CD4-positive, alpha-beta T cell treated with Interleukin-6 at 100 ng/mL for 8 hours (primary cell): ENCODE results near the gene KY.

Experiments used
- DNase-seq: peaks from one replicate; pipeline ENCODE4 v3.0.0-alpha.2; 2020; ENCODE audit warnings: mixed read lengths, low spot score

KY gene

DNA sequence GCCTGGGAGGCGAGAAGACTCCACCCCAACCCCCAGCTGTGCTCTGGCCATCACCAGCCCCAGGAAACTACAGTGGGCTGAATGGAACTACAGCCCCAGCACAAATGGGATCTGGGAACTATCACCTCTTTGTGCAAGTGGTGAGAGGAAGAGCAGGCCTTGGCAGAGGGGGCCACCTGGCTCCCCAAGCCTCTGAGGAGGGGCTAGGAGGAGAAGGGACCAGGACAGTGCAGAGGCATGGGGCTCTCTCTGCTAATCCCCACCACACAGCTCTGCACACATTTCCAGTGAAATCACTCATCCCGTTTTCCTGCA is 31.6 kb downstream of the KY start:
- no peak for DNase-seq

DNA sequence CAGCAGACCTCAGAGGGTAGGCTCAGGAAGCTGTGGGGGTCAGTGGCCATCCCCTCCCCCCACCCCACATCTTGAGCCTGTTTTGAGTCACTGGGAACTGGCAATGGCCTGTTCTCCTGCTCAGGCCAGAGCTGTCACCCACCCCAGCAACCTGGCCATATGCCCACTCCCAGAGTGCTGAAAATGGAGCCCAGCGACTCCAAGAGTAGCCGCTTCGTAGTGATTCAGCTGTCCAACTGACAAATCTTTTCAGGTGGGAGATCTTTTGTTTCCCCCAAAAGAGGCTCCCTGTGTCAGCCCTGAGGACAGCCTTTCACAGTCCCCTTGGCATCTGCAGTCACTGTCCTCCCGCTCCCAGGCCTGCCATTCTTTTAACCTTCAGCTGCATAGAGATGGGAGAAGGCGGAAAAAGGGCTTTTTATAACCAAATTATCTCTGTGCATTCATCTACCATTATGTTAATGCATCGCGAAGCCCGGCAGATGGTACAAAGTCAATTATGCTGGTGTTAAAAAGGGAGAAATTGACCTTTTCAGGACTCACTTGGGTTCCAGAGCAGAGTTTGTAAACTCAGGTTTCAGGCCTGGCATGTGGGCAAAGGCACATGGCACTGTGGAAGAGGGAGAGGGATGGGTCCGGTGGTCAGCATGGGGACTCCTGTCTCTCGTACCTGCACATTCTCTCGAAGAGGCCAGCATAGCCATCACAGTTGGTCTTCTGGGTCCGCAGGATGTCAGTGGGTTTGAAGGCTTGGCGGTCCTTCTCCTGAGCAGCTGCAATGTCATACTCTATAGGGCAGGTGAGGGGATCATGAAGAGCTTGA is 32.1 kb downstream of the KY start:
- DNase-seq: no peak

DNA sequence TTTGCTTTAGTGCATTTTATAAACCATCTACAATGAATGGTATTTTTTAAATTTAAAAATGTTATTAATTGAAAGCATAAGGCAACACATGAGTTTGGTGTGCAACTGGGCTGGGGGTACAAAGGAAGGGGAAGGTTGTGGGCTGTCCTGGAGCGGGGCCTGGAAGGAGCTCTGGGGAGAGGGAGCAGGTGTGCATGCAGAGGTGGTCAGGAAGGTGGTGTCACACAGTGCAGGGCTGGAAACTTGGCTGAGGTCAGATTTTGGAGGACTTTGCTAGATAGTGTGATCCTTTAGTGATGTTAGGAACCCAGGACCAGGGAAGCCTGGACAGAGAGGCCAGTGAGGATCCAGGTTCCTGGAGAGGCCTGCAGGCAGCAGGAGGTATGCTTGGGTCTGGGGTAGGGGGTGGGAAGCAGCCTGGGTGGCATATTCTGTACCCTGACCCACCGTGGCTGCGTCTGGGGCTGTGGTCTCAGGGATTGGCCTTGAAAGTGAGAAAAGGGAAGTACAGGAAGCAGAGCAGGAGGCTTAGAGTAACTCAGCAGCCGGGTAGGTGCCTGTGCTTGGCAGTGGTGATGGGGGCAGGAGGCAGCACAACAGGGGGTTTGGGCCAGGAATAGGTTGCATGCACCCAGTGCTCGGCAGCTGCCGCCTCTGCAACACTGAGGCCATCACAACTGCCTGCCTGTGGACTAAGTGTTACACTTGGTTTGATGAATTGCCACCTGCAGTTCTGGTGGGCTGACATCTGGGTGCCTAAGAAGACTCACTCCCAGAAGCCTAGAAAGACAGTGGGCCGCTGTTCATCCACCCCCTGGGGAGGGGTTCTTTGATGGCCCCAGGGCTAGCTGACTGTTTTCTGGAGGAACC is 33.0 kb downstream of the KY start:
- DNase-seq: no peak

DNA sequence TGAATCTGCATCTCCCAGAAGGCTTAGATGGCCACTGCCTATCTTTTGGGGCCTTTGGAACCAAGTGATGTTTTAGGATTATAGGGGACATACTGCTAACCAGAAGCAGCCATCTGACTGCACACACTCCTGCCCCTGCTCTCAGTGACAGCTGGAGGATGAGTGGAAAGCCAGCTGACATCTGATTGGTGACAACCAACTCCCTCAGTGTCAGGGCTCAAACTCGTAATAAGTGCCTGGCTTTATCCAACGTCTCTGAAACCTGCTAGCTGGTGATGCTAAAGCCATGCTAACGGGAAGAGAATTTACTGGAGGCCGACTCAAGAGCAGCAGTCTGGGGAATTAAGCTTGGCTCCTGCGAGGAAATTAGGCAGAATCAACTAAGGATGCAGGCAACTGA is 35.1 kb downstream of the KY start:
- DNase-seq: no peak

DNA sequence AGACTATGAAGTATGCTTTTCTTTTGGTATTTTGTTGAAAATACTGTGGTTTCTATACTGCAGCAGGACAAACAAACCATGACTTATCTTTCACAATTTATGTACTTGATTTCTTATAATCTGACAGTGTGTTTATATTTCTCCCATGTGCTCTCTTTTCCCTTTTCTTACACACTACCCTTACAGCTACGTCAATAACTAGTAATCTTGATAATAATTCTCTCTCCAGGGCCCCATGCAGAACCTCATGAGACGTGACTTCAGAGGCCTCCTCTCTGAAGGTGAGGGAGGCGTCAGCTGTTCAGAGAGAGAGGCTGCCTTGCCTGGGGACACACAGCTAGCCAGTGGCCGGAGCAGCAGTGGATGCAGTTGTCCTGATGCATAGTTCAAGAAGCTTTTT is 35.9 kb downstream of the KY start:
- DNase-seq: no peak

DNA sequence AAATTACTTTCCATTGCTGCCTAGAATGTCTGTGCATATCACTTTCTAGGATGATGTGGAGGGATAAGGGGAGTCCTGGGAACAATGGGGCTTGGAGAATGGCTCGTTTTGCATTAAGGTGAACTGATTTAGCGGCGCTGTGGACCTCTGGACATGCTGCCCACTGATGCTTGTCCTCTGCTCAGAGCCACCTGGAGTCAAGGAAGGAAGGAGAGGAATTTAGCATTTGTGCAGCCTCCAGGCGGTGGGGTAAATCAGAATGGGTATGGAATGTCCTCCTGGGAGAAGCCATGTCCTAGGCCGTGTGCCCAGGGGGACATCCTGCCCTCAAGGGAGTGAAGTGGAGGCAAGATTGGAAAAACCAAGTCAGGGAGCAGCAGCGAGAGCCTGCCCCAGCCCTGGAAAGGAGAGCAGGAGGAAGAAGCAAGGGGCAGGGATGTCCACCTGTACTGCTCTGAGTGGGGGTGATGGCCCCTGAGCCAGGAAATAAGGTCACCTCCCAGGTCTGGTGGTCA is 37.8 kb downstream of the KY start:
- no peak for DNase-seq

DNA sequence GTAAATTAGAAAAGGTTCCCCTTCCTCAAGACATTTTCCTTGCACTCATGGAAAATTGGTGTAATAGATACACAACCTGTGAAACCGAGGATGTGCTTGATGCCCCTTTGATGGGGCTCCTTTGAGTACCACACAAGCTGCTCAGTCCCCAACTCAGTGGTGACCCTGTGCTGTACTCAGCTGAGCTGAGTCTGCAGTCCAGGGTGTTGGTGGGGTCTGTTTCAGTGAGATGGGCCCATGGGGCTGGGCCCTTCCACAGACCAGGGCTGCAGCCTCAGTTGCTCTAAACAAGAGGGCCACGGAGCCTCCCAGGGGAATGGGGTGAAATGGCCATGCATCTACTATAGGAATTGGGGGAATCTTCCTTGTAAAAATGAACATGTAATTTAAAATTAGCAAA is 39.3 kb downstream of the KY start:
- DNase-seq: no peak

DNA sequence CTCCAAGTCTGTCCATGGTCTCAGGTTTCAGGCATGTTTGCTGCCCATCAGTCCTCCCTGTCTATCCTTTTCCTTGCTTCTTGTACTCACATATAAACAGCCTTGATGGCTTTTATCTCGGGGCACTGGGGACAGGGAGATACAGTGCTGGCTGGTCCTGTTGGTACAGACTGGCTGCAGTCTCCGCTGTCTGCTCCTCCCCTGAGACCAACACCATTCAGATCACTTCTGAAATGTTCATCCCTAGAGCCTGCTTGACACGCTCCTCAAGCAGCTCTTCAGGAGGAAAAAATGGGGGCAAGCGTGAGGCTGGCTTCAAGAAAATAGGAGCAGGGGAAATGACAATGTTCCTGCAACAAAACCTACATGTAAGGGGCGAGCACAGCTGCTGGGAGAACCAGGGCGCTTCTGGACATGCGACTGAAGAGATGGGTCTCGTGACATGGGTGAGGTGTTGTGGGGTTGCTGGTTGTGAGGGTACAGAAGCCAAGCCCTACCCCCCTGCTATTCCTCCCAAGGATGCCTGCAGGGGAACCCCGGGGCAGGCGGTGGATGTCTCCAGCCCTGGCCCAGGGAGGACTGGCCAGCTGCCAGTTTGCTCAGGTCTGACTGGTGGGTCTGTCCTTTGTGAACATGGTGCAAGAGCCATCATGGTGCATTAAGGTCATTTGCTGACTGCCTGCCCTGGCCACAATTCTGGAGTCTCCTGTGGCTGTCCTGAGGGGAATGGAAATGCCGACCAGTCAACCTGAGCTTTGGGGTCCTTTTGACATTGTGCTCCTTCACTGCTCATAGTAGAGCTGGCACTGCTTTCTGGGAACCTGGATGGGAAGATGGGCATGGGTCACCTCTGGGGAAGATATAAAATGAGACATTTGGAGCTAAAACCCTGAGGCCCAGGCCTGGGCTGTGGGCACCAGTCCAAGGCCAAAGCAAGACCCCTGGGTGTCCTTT is 40.1 kb downstream of the KY start:
- no peak for DNase-seq

DNA sequence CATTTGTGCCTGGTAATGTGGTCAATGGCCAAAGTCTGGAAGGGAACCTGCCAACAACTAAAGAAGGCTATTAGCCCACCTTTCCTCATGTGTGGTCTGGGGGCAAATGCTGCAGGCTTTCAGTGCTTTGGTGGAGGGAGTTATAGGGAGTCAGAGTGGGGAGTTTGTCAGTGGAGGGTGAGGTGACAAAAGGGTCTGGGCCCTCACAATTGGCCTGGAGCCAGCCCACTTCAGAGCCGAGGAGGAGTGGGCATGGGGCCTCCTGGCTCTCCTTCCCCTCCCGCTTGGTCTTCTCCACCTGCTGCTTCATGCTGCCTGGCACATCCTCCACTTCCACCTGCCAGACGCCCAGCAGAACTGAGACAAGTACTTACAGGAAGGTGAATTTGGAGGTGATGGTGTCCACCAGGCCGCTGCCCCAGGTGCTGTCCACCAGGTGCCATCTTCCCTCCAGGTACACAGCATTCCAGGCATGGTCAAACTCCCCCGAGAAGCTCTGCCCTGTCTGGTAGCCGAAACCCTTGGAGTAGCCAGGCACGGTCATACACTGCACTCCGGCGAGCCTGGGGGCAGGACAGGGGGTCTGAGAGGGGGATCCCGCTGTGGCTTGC is 40.9 kb downstream of the KY start:
- DNase-seq: no peak

DNA sequence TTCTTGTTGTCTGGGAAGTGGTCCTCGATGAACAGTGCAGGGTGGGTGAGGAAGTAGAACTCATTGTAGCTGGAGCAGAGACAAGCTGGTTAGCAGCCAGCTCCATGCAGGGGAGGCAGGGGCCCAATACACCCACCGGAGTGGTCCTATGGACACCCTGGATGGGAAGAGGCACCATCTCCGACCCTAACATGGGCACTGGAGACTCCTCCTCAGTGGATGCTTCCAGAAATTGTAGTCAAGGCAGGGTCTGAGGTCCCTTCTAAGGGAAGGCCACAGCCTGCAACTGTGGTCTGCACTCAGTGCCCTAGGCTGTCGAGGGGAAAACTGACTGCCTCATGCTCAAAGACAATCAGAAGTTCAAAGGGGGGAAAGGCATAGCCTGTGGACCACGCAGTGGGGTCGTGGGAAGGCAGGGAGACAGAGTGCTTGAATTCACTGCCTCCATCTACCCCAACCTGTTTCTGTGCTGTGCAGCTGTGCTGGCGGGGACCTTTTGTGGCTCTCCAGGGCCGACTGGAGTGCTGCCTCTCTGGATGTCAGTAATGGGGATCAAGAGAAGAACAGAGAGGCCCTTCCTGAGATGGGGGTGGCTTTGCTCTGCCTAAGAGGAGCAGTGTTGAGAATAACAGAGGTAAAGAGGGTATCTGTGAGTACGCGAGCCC is 41.9 kb downstream of the KY start:
- no peak for DNase-seq

DNA sequence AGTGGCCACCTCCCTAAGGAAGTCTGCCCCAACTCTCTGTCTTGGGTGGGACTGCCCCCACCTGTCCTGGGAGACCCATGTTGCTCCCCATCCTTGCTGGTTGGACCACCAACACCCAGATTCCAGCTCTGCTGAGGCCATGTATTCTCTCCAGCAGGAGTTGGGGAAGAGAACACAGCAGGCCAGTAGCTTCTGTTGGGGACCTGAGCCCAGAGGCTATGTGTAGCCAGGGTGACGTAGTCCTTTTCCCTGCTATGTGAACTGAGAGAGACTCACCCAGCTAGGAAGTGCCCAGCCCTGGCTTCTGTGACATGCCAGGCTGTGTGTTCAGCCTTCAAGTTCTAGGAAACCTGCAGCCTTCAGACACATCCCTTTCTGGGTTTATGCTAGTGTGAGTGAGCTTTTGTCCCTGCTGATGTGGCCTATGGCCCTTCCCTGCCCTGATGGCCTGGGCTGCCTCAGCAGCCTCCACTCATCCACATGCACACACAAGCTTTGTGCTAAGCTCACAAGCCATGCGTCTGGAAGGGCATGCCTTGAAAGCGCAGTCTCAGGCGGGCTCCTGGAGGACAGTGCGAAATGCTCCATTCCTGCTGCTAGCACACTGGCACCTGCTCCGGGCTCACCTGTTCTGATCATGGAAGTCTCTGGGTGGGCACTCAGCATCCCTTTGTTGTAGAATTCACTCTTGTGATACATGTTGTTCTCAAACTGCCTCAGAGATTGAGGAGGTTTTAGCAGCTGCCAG is 42.6 kb downstream of the KY start:
- no peak for DNase-seq

DNA sequence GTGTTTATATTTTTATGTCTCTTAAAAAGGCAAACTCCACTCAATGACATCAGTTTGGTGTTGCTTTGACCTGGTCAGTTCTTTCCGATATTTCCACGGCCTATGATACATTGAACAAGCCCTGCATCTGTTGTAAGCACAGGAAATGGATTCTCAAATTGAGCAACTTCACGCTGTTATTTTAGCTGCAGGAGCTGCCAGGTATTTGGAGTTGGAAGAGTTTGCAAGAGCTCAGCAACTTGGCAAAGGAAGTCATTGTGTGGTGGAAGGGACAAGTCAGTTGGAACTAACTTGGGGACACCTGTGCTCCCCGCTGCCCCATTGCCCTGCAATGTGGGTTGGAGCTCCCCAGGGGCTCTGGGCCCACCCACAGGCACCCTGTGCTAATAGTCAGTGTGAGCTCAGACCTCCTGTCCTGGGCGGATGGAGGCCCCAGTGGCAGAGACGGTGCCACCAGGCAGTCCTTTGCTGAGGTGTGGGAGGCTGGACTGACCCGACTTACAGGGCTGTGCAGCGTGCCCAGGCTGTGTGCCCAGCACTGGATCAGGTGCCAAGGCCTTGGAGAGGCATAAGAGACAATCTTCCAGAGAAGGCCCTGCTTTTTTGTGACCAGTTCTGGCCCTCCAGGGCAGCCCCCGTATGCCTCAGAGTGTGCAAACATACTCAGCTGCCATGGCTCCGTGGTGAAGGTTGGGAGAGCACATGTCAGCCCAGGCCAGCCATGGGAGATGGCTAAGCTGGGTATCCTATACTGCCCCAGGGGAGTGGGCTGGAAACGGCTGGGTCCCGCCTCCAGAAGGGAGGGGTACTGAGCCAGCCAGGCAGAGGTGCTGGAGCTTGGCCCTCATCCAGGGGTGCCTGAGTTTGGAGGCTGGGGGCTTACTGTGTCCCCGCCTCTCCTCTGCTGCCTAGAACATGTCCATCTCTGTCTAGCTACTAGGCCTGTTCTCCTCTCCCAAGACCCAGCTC is 43.5 kb downstream of the KY start:
- no peak for DNase-seq

DNA sequence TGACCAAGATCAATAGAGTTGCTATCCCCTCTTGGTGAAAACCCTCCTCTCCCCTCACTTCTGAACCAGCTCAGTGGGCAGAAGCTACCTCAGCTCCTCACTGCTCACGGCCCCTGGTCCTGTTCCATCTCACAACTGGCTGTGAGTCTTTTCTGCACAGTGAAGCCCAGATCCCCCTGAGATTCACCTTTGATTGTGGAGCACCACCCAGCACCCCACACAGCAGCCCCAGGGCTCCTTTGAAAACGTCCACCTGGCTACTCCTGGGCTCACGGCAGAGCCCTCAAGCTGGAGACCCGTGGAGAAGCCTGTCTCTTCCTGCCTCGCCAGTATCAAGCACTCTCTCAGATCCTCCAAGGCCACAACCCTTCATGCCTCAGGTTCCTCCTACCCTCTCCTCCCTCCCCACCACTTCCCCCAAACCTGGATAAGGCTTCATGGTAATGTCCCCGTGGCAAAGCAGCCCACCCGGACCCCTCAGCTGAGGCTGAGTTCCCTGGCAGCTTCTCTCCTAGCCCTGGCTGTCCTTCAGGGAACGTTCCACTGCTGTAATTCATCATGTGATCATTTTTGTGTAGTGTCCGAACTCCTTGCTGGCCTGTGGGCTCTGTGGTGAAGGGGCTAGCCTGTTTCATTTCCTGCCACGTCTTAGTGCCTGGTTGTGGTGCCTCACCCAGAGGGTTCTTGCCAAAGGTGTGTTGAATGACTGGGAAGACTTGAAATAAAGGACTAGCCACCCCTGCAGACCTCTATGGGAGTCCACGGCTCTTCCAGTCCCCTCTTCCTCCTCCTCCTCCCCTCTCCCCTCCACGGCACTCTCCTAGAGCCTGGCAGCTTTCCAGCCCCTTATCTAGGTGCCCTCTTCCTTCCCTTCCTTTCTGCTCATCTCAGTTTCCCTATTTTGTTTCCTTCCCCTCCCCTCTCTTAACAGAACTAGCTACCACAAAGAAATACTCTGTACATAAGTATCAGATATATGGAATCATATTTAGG is 44.5 kb downstream of the KY start:
- no peak for DNase-seq

DNA sequence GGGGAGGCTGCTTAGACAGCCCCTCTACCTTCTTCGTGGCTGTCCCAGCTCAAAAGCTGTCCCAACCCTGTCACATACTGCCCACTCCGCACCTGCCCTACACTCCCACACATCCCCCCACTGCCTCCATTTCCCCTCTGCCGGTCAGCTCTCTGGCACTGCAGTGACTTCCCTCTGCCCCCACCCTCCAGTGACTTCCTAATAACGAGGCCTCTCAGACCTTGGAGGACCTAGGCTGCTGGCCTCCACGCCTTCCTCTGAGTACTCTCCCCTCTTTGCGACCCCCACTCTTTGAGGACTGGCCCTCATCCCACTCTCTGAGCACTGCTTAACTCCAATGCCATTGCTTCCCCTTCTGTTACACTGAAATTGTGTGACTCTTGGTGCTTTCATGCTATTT is 45.3 kb downstream of the KY start:
- no peak for DNase-seq

DNA sequence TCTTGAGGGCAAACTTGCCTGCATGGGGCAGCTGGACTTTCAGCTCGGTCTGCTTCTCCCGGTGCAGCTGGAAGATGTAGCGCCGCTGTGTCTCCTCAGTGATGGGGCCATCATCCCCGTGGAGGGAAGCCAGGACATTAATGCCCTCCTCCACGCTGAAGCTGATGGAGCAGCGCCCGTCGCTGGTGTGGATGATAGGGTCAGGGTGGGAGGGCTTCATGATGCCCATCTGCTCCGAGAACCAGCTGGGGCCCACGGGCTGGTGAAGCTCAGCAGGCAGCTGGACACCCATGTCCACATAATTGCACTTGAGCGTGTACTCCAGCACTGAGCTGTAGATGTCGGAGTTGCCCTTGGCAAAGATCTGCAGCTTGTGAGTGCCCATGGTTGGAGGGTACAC is 46.9 kb downstream of the KY start:
- no peak for DNase-seq

DNA sequence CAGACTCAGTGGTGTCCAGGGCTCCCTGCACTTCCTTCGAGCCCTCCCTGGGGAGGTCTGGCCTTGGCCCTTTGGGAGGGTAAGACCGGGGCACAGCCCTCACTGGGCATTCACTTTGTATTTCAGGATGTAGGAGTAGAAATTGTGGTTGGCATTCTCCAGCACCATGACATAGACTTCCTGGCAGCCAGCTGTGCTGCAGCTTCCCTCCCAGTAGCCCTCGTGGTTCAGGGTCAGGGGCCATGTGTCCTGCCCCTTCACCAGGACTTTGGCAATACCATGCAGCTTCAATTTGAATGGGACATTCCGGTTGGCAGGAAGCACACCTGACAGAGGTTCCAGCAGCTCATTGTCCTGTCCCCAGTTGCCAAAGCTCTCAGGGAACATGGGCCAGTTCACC is 47.3 kb downstream of the KY start:
- DNase-seq: no peak

DNA sequence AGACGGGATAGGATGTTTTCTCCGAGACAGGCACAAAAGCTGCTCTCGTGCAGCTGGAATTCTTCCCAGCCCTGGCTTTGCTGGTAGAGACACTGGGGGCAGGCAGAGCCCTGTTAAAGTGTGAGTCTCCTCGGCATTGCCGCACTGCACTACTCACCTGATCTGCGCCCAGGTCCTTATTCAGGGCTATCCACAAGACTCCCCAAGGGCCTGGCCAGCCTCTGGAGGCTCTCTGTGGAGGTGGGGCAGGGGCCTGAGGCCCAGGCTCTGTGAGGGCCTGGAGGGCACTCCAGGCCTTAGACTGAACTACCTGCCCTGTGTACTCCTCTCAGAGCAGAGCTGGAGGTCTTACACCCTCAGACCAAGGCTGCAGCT is 48.4 kb downstream of the KY start:
- no peak for DNase-seq
